Hepatocyte (in vitro differentiated cells): ENCODE data around the gene SOCS3. TPM values are rescaled to one million over a fixed set of nuclear protein-coding genes. Genes with fewer than 3 reads are reported as not detected.

Experiments used
- DNase-seq: peaks from one replicate; pipeline ENCODE4 v3.0.0-alpha.2; 2016; ENCODE audit warnings: low spot score
- H2AFZ ChIP-seq: fragments of 200-600 bp; sonication (generic); 2 replicates; pipeline ENCODE4 v1.6.0; 2016; ENCODE audit warnings: antibody characterized with exemption, mild to moderate bottlenecking
- H3K27ac ChIP-seq: fragments of 200-600 bp; sonication (generic); 2 replicates; pipeline ENCODE4 v1.5.1; 2016; ENCODE audit warnings: mild to moderate bottlenecking
- H3K27me3 ChIP-seq: fragments of 200-600 bp; sonication (generic); 2 replicates; pipeline ENCODE4 v1.6.1; 2016
- H3K36me3 ChIP-seq: fragments of 200-600 bp; sonication (generic); replicated peaks from 2 replicates; pipeline ENCODE4 v1.5.1; 2016; ENCODE audit warnings: low read depth; ENCODE audit not compliant: insufficient read depth
- H3K4me1 ChIP-seq: fragments of 200-600 bp; sonication (generic); 2 replicates; pipeline ENCODE4 v1.5.1; 2016; ENCODE audit warnings: mild to moderate bottlenecking, moderate library complexity; ENCODE audit not compliant: insufficient read depth
- H3K4me2 ChIP-seq: fragments of 200-600 bp; sonication (generic); 2 replicates; pipeline ENCODE4 v1.6.0; 2016
- H3K4me3 ChIP-seq: fragments of 200-600 bp; sonication (generic); 2 replicates; pipeline ENCODE4 v1.5.1; 2016; ENCODE audit warnings: mild to moderate bottlenecking
- H3K79me2 ChIP-seq: fragments of 200-600 bp; sonication (generic); 2 replicates; pipeline ENCODE4 v1.6.0; 2017; ENCODE audit warnings: mild to moderate bottlenecking
- H3K9me2 ChIP-seq: fragments of 200-600 bp; sonication (generic); replicated peaks from 2 replicates; pipeline ENCODE4 v1.6.0; 2017; ENCODE audit warnings: mild to moderate bottlenecking; ENCODE audit not compliant: insufficient read depth
- H3K9me3 ChIP-seq: fragments of 200-600 bp; sonication (generic); 2 replicates; pipeline ENCODE4 v1.5.1; 2016; ENCODE audit warnings: low read depth, mild to moderate bottlenecking
- H4K20me1 ChIP-seq: fragments of 200-600 bp; sonication (generic); 2 replicates; pipeline ENCODE4 v1.6.0; 2016; ENCODE audit warnings: mild to moderate bottlenecking; ENCODE audit not compliant: insufficient read depth, poor library complexity, severe bottlenecking
- EZH2 ChIP-seq: fragments of 200-600 bp; sonication (generic); IDR thresholded peaks from 2 replicates; pipeline ENCODE4 v1.6.1; 2016; ENCODE audit warnings: antibody characterized with exemption, mild to moderate bottlenecking, borderline replicate concordance
- EZH2phosphoT487 ChIP-seq: fragments of 200-600 bp; sonication (generic); IDR thresholded peaks from one replicate; pipeline ENCODE4 v1.6.1; 2018; ENCODE audit warnings: antibody characterized with exemption, mild to moderate bottlenecking, low read depth, moderate library complexity; ENCODE audit not compliant: unreplicated experiment, severe bottlenecking
- WGBS: methylation state at CpG from one replicate; pipeline ENCODE4 v1.1.6; 2016; ENCODE audit warnings: low lambda C conversion rate; ENCODE audit errors: missing lambda C conversion rate; 5-methylcytosine and 5-hydroxymethylcytosine counted together
- polyA plus RNA-seq: library from polyadenylated mRNA; unstranded; fragments of >200 nt; fragmentation: Nextera tagmentation; extraction: Ambion mirVana; gene quantifications from 2 replicates; pipeline ENCODE4 v1.2.1, GENCODE V29; 2016
- total RNA-seq: library from RNA; depleted of rRNA; stranded (reverse); fragments of >200 nt; gene quantifications from 2 replicates; pipeline ENCODE4 v1.2.3, GENCODE V29; 2014
- TF ChIP-seq, protein P1 (sequence below): fragments of 200-600 bp; sonication (generic); IDR thresholded peaks from 2 replicates; pipeline ENCODE4 v1.5.1; 2016; ENCODE audit warnings: antibody characterized with exemption, mild to moderate bottlenecking; ENCODE audit not compliant: poor library complexity

Gene SOCS3
- total and polyA plus RNA-seq, 2 experiments from 2014 or later: 172 to 181 TPM

DNA sequence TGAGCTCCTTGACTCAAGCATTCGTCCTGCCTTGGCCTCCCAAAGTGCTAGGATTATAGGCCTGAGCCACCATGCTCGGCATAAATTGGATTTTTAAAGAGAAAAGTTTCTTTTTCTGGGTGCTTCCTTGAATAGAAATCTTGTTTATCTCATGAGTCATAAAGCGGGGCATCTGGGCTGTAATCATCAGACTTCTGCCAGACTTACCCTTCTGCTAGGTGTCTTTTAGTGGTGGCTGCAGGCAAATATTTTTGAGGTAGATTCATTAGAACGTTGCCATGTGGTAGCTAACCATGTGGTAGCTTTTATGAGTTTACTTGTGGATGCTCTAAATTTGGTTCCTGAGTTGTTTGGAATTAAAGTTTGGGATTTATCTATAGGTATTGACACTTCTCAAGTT, 32.0 kb upstream of the SOCS3 start:
- H3K27me3 ChIP-seq: no peaks in the 10 kb centered on the region
- no peak overlapping the region for H2AFZ ChIP-seq
- no peaks in the 10 kb centered on the region for H3K36me3 ChIP-seq
- peaks cover 25% of the 10 kb centered on the region for H3K4me1 ChIP-seq
- WGBS: 48% methylated on average over 4 of the region's 4 CpGs
- H3K79me2 ChIP-seq: peaks cover 92% of the 10 kb centered on the region
- H3K9me2 ChIP-seq: no peaks in the 10 kb centered on the region
- H3K9me3 ChIP-seq: no peaks in the 10 kb centered on the region
- TF ChIP-seq EZH2phosphoT487 (no peak), EZH2 (no peak)
- TF ChIP-seq, protein P1, sequence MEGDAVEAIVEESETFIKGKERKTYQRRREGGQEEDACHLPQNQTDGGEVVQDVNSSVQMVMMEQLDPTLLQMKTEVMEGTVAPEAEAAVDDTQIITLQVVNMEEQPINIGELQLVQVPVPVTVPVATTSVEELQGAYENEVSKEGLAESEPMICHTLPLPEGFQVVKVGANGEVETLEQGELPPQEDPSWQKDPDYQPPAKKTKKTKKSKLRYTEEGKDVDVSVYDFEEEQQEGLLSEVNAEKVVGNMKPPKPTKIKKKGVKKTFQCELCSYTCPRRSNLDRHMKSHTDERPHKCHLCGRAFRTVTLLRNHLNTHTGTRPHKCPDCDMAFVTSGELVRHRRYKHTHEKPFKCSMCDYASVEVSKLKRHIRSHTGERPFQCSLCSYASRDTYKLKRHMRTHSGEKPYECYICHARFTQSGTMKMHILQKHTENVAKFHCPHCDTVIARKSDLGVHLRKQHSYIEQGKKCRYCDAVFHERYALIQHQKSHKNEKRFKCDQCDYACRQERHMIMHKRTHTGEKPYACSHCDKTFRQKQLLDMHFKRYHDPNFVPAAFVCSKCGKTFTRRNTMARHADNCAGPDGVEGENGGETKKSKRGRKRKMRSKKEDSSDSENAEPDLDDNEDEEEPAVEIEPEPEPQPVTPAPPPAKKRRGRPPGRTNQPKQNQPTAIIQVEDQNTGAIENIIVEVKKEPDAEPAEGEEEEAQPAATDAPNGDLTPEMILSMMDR: no peak
- no peak overlapping the region for H3K4me2 ChIP-seq
- peaks cover 10% of the 10 kb centered on the region for H4K20me1 ChIP-seq
- H3K4me3 ChIP-seq: no peak overlapping the region
- peak; percentile 61 for DNase-seq
- peak overlapping the region; percentile 84 for H3K27ac ChIP-seq

DNA sequence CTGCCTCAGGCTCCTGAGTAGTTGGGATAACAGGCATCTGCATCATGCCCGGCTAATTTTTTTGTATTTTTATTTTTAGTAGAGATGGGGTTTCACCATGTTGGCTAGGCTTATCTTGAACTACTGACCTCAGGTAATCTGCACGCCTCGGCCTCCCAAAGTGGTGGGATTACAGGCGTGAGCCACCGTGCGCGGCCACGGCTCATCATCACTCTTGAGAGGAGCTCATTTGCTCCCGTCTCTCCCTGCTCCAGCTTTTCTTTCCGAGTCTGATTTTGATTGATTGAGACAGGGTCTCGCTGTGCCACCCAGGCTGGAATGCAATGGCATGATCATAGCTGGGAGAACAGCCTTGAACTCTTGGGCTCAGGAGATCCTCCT, 31.2 kb upstream of the SOCS3 start:
- H3K27me3 ChIP-seq: no peaks in the 10 kb centered on the region
- no peaks in the 10 kb centered on the region for H3K36me3 ChIP-seq
- no peaks in the 10 kb centered on the region for H3K9me3 ChIP-seq
- H3K9me2 ChIP-seq: no peaks in the 10 kb centered on the region
- H3K4me3 ChIP-seq: no peak overlapping the region
- TF ChIP-seq EZH2: no peak
- TF ChIP-seq EZH2phosphoT487: no peak
- TF ChIP-seq, protein P1: no peak
- peaks cover 92% of the 10 kb centered on the region for H3K79me2 ChIP-seq
- no peak for DNase-seq
- H3K27ac ChIP-seq: peak overlapping the region; percentile 84
- no peak overlapping the region for H2AFZ ChIP-seq
- no peak overlapping the region for H3K4me2 ChIP-seq
- WGBS: 93% methylated on average over 11 of the region's 11 CpGs
- peaks cover 25% of the 10 kb centered on the region for H3K4me1 ChIP-seq
- peaks cover 12% of the 10 kb centered on the region for H4K20me1 ChIP-seq

DNA sequence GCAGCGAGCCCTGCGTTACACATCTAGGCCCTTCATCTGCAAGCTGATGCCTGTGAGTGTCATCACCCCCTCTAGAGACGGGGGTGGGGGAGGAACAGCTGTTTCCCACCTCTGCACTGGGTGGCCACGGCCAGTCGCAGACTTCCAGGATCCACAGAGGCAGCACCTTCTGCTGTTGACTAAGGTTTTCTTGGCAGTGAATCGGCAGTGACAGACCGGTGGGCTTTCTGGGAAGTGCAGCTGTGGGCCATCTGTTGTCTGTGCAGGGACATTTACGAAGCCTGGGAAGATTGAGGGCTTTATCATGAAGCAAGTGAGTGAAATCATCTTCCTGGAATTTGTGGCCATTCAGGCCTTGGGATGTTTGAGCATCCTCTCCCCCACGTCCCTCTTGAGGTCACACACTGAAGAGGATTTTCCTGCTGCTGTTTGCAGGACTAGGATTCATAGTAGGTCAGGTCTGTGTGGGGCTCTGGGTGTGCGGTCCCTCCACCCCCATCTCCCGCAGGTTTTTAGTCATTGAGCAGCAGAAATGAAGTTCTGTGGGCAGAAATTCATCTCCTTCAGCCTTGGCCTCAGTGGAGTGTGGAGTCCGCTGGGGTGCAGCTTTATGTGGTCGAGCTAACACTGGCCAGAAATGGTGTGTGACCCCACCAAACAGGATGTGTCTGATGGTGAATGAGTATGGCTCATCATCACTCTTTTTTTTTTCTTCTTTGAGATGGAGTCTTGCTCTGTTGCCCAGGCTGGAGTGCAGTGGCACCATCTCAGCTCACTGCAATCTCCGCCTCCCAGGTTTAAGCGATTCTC, 30.6 kb upstream of the SOCS3 start:
- H3K4me1 ChIP-seq: peaks cover 28% of the 10 kb centered on the region
- 71% methylated on average over 15 of the region's 15 CpGs for WGBS
- H2AFZ ChIP-seq: no peak overlapping the region
- H3K4me2 ChIP-seq: no peak overlapping the region
- H3K79me2 ChIP-seq: peaks cover 92% of the 10 kb centered on the region
- no peaks in the 10 kb centered on the region for H3K9me2 ChIP-seq
- no peaks in the 10 kb centered on the region for H3K36me3 ChIP-seq
- peak; percentile 69 for DNase-seq
- H3K9me3 ChIP-seq: no peaks in the 10 kb centered on the region
- H4K20me1 ChIP-seq: peaks cover 14% of the 10 kb centered on the region
- H3K4me3 ChIP-seq: no peak overlapping the region
- TF ChIP-seq, protein P1: no peak
- TF ChIP-seq EZH2phosphoT487 (no peak), EZH2 (no peak)
- H3K27ac ChIP-seq: peak overlapping the region; percentile 84
- no peaks in the 10 kb centered on the region for H3K27me3 ChIP-seq
